GM12872 (cell line): ENCODE data around the gene TPBGL.

Experiments used
- TF ChIP-seq, protein P1 (sequence below): IDR thresholded peaks from 3 replicates; pipeline ENCODE4 v1.5.1; 2011; ENCODE audit warnings: low read depth, mild to moderate bottlenecking, low read length, moderate library complexity; ENCODE audit not compliant: insufficient read depth

The TPBGL gene

DNA sequence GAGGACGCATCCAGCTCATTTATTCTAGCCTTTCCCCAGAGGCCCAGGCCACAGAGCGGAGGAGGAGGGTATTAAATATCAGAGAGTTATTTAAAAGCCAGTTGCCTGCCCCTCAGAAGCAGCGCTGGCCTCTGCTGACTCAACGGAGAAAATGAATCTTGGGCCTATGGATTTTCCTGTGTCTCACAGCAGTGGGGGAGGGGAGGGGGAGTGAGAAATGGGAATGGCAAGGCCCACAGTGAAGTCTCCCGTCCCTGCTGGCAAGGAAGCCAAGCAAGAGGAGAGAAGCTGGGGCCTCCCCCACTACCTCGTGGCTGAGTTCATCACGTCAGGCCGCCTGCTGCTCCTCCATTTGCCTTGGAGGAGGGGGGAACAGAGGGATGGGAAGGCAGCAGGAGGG is 4.5 kb upstream of the TPBGL start:
- TF ChIP-seq, protein P1, sequence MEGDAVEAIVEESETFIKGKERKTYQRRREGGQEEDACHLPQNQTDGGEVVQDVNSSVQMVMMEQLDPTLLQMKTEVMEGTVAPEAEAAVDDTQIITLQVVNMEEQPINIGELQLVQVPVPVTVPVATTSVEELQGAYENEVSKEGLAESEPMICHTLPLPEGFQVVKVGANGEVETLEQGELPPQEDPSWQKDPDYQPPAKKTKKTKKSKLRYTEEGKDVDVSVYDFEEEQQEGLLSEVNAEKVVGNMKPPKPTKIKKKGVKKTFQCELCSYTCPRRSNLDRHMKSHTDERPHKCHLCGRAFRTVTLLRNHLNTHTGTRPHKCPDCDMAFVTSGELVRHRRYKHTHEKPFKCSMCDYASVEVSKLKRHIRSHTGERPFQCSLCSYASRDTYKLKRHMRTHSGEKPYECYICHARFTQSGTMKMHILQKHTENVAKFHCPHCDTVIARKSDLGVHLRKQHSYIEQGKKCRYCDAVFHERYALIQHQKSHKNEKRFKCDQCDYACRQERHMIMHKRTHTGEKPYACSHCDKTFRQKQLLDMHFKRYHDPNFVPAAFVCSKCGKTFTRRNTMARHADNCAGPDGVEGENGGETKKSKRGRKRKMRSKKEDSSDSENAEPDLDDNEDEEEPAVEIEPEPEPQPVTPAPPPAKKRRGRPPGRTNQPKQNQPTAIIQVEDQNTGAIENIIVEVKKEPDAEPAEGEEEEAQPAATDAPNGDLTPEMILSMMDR: no peak

DNA sequence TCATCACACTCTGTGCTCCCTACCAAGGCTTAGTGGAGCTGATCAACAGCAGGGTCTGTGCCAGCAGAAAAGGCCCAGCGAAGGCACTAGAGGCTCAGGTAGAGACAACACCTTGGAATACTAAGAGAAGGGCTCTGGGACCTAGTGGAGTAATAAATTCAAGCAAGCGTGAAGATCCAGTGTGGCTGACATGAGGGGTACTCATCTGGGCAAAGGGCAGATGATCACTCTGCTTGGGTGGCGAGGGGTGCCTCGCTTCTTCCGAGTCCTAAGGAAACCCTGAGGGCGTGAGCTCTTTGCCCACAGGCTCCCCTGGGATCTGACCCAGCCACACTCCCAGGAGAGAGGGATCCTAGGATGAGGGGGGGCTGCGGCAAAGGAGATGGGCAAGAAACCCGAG is 3.5 kb upstream of the TPBGL start:
- TF ChIP-seq, protein P1: no peak

DNA sequence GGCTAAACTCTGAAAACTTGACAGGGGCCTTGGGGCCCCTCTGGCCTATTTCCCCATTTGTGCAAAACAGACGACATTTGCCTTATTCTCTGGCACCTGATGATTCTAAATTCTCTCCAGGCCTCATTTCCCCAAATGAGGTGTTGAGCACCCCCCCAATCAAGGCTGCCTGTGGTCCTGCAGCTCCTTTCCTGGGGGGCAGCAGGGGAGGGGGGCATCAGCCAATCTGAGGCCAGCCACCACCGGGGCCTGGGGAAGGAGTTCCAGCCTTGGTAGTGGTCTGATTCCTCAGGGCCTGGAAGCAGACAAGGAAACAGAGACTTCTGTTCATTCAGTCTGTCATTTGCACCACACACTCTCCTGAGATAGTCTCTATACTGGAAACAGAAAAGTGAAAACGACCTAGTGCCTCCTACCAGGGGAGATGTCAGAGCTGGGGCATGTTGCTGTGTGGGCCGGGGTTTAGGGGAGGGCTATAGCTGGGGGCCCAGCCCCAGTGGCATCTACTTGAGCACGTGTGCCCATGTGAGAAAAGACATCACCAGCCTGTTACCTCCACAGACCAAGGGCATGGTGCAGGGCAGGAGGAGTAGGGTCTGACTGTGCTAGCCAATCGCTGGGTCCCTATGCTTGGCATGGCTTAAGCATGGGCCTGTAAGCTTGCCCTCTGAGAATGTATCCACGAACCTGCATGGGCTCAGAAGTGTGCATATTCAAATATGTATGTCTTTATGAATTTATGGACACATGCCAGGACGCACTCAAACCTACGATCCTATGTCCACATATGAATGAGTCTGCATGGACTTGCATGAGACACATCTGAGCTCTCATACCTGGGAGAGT is 1.8 kb upstream of the TPBGL start:
- TF ChIP-seq, protein P1: no peak

DNA sequence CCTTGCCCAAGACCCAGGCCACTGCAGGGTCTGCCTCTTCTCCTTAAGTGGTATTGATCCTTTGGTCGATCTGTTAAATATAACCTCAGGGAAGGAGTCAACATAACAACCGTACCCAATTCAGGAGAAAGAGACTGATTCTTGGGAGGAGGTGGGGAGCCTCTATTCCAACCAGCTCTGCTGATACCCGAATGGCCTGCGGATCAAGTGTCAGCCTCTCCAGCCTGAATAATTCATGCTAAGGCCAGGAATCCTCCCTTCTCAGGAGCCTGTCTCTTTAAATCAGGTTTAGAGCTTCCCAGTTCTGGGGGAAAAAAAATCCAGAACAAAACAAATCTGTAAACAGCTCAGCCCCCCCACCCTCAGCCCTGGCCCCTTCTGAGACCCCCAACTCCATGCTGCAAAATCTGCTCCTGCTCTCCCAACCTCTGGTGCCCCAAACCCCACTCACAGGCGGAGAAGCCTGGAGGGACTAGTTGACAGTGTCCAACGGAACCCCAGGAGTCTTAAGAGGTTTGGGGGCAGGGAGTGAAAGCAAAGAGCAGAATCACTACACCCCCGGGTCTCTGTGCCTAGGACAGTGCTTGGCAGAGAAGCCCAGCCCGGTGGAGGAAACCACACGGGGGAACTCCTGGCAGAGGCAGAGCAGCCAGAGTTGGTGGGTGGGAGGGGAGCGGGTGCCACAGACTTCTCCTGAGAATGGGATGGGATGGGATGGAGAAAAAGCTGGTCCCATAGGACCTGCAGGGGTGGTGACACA is 863 bp upstream of the TPBGL start:
- TF ChIP-seq, protein P1: no peak

DNA sequence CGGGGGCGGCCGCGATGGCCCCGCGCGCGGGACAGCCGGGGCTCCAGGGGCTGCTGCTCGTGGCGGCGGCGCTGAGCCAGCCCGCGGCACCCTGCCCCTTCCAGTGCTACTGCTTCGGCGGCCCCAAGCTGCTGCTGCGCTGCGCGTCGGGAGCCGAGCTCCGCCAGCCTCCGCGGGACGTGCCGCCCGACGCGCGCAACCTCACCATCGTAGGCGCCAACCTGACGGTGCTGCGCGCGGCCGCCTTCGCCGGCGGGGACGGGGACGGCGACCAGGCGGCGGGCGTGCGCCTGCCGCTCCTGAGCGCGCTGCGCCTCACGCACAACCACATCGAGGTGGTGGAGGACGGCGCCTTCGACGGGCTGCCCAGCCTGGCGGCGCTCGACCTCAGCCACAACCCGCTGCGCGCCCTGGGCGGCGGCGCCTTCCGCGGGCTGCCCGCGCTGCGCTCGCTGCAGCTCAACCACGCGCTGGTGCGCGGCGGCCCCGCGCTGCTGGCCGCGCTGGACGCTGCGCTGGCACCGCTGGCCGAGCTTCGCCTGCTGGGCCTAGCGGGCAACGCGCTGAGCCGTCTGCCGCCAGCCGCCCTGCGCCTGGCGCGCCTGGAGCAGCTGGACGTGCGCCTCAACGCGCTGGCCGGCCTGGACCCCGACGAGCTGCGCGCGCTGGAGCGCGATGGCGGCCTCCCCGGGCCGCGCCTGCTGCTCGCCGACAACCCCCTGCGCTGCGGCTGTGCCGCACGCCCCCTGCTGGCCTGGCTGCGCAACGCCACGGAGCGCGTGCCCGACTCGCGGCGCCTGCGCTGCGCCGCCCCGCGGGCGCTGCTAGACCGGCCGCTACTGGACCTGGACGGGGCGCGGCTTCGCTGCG is 697 bp downstream of the TPBGL start:
- TF ChIP-seq, protein P1: peak; percentile 85

DNA sequence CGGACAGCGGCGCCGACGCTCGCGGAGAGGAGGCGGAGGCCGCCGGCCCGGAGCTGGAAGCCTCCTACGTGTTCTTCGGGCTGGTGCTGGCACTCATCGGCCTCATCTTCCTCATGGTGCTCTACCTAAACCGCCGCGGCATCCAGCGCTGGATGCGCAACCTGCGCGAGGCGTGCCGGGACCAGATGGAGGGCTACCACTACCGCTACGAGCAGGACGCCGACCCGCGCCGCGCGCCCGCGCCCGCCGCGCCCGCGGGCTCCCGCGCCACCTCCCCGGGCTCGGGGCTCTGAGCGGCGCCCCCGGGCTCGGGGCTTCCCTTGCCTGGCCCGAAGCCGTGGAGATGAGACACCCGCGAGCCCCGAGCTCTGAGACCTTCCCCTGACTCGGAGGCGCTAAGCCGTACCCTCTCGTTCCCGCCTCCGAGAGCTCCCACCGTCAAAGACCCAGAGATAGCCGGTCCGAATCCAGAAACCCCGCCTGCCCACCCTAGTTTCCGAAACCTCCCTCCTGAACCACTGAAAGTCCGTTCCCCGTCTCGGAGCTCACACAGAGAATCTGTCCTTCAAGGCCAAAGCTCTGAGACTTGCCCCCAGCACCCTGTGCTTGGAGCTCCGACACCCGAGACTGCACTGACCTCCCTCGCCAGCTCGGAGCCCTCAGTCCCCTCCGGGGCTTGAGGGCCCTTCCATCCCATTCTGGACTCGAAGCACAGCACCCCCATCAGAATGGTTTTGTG is 1.5 kb downstream of the TPBGL start:
- TF ChIP-seq, protein P1: no peak
